HG03135 (cell line): ENCODE results near the gene KRTAP4-9.
"Not testable (repeated sequence)": the region's sequence is repeated elsewhere in the genome, so short reads cannot be mapped to it uniquely, and the experiment has no call there.

Source experiments
- ATAC-seq: cut with Tn5 transposase; IDR thresholded peaks from one replicate; pipeline ENCODE4 v1.9.1; 2021; ENCODE audit warnings: mild to moderate bottlenecking, moderate library complexity; ENCODE audit not compliant: unreplicated experiment

KRTAP4-9 gene

DNA sequence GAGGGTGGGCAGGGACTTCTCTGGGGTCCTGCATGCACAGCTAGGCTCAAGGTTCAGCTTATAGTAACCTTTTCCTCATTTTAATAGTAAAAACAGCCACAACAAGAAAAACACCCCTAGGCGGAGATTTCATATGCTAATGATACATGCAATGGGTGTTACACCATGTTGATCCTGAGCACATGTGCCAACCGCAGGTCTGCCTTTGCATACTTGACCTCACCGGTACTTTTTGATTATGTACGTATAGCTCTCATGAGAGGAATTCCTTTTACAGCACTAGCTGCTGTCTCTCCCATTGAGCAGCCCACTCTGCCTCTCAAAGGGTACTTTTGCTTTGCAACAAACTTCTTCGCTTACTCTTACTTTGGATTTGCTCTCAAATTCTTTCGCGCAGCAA lies 9.1 kb upstream of the KRTAP4-9 start:
- ATAC-seq: no peak

DNA sequence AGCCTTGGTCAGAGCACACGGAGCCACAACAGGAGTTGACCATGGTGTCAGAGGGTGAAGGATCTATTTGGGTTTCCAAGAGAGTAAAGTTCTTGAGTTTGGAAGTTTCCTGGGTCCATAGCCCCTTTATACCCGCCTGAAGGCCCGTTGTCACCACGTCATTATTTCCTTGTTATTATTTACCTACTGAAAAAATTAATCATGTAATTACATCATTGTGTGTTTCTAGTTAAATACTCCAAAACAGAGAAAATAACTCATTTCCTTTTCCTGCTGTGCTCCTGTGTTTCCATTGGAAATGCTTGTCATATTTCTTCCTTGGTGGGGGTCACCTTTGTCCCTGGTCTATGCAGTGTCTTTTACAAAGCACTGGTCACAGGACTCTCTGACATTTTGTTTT lies 7.1 kb upstream of the KRTAP4-9 start, which contains the start of gene KRTAP4-8:
Gene KRTAP4-8, minus strand, starts transcription at position 101 of the 400 bp plus-strand sequence. Its CDS starts 58 bp downstream, at position 43.
- ATAC-seq: no peak

DNA sequence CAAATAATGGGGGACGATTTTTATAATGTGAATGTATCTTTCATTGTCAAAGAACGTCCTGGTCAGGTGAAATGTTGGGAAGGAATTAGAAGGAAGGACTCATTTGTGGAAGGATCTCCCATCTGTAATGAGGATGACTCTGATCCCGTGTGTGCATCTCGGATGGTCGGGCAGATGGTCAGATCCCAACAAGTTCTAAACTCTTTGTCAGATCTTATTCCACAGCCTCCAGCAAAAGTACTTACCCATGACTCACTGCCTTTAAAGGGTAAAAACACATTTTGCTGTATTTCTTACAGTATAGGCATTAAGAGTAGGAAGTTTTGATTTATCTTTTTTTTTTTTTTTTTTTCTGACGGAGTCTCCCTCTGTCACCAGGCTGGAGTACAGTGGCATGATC lies 6.7 kb upstream of the KRTAP4-9 start:
- ATAC-seq: no peak

DNA sequence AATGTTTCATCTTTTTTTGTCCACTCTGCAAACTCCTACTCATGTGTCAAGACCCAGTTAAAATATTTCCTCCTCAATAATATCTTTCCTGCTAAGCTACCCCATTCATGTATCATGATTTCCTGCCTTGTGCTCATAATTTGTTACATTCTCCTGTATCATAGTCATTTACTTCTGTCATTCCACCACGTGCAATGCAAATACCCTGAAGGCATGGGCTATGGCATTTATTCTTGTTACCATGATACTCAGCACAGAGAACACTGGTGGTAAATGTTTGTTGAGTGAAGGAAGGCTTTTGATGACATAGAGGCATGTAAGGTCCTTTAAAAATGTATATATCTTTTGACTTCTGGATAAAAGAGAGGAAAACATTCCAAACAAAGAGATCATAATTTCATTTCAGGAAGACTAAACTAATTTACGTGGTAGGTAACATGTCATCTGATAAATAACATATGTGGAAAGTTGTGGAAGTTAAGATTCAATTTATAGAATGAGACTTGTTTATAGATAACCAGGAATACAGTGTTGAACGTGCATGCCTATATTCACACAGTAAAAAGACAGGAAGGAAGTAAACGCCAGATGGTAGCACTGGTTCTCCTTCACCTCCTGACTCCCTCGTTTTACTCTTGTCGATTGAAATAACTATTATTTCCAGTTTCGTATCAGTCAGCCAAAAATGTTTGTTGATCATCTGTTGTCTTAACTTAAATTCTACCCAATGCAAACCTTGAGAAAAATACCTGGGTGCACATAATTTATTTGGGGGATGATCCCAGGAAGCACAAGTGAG lies 5.3 kb upstream of the KRTAP4-9 start:
- not testable (repeated sequence) for ATAC-seq

DNA sequence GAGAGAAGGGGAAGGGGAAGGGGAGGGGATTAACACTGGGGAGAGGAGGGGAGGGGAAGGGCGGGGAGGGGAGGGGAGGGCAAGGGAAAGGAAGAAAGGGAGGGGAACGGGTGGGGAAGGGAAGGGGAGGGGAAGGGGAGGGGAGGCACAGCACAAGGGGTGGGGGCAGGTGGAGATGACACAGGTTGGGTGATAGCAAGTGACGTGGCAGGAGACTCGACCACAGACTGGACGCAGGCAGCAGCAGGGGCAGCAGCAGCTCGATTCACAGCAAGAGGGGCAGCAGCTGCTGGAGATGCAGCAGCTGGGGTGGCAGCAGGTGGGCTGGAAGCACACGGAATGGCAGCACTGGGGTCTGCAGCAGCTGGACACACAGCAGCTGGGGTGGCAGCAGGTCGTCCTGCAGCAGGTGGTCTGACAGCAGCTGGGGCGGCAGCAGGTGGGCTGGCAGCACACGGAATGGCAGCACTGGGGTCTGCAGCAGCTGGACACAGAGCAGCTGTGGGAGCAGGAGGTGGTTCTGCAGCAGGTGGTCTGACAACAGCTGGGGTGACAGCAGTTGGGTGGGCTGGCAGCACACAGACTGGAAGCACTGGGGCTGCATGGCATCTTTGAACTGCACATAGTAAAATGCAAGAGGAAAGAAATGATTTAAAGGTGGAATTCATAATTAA lies 3.5 kb upstream of the KRTAP4-9 start, which contains the start of gene KRTAP4-16:
Gene KRTAP4-16, minus strand, starts transcription at position 624 of the 674 bp plus-strand sequence. Its CDS starts 0 bp downstream, at position 624.
- ATAC-seq: no peak

DNA sequence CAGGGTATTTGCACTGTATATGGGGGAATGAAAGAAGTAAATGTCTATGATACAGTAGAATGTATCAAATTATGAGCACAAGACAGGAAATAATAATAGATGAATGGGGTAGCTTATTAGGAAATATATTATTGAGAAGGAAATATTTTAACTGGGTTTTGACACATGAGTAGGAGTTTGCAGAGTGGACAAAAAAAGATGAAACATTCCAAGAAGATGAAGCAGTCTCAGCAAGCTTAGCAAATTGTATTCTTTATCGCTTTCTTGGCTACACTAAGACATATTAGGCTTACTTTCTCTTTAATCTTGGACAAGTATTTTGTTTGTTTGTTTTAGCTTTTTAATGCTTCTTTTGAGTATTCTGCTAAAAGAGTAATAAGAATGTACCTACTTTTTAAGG lies 1.3 kb upstream of the KRTAP4-9 start:
- ATAC-seq: no peak

DNA sequence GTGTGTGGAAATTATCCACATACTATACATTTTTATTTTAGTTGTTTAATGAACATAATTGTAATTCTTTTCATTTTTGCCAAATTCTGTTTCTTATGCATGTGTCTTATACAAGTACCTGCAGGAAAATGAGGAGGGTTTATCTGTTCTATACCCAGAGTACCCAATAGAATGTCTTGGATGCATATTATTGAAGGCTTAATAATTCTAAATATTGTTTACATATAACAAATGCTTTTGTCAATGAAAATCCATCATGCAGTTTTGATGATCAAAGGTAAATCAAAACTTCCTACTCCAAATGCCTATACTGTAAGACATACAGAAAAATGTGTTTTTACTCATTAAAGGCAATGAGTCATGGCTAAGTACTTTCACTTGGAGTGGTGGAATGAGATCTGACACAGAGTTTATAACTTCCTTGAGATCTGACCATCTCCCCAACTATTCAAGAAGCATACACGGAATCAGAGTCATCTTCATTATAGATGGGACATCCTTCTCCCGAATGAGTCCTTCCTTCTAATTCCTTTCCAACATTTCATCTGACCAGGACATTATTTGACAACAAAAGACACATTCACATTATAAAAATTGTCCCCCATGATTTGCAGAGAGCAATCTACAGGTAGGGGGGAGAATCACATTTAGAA lies 677 bp upstream of the KRTAP4-9 start:
- ATAC-seq: not testable (repeated sequence)

DNA sequence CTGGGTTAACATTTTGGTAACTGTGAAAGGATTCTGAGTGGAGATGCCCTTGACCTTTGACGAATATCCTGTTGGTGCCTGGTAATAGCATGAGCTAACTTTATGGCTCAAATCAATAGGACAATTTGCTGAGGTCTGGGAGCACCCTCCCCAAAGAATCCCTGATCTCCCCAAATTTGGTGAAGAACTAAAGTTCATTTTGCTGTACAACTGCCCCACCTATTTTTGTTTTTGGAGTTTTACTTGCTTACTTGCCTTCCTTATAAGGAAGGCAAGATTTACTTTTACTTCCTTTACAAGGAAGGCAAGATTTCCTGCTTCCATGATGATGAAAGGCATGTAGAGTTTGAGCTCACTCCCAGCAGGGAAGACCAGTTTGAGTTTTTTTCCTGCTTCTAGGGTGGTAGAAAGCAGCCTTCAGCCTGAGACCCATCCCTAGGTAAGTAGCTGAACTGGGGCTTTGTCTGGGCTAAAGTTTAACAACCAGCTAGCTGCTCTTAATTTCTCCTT lies 2.8 kb downstream of the KRTAP4-9 start:
- no peak for ATAC-seq

DNA sequence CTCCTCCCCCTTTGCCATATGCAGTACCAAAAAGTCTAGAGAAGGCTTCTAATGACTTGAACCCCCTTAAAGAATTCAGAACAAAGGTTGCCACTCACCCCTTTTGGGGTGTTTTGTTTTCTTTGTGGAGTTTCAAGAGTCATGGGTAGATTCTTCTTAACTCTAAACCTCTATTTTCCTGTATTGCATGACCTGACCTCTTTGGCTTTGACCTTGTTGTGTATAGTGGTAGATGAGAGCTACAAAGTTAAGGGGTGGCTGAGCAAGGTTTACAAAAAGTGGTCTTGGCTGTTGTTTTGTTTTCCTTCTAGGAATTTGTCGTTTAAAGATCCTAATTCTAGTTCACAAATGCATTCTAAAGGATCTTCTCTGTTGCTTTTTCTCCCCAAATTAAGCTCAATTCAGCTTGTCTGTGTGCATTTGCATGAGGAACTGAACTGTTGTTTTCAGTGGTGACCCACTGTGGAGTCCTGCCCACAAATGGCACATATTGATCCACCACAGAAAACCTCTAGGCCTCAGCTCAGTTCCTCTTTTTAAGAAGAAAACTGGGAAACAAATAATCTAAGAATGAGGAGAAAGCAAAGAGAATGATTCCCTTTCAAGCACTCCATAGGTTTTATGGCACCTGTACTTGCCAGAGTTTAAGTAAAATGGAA lies 3.7 kb downstream of the KRTAP4-9 start:
- ATAC-seq: not testable (repeated sequence)

DNA sequence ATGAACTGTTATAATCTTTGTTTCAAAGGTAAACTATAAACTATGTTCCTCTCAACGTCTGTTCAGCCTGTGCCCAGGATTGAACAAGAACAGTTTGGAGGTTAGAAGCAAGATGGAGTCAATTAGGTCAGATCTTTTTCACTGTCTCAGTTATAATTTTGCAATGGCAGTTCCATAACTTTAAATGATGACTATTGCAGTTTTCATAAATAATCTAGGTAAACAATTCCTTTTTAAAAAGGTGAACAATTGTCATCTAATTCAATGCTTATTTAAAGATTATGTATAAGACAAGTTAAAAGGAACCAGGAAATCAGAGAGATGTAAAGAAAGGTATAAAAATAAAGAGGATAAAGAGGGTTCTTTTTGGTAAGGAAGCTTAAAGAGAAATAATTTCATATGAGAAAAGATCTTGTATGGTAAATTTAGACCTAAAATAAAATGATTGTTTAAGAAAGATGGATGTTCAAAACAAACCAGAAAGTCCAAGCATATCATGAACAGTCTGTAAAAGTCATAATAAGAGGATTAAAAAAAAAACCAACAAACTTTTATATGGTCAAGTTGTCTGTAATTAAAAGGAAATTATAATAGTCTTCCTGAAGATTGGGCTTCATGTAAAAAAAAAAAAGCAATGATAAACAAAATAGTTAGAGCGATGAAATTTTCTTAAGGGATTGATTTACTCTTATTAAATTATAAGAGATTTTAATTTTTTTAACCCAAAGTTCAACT lies 6.1 kb downstream of the KRTAP4-9 start:
- ATAC-seq: no peak

DNA sequence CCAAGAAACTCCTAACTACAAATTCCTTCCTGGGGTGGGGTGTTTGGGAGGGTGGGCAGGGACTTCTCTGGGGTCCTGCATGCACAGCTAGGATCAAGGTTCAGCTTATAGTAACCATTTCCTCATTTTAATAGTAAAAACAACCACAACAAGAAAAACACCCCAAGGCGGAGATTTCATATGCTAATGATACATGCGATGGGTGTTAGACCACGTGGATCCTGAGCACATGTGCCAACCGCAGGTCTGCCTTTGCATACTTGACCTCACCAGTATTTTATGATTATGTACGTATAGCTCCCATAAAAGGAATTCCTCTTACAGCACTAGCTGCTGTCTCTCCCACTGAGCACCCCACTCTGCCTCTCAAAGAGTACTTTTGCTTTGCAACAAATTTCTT lies 11.1 kb downstream of the KRTAP4-9 start:
- no peak for ATAC-seq

DNA sequence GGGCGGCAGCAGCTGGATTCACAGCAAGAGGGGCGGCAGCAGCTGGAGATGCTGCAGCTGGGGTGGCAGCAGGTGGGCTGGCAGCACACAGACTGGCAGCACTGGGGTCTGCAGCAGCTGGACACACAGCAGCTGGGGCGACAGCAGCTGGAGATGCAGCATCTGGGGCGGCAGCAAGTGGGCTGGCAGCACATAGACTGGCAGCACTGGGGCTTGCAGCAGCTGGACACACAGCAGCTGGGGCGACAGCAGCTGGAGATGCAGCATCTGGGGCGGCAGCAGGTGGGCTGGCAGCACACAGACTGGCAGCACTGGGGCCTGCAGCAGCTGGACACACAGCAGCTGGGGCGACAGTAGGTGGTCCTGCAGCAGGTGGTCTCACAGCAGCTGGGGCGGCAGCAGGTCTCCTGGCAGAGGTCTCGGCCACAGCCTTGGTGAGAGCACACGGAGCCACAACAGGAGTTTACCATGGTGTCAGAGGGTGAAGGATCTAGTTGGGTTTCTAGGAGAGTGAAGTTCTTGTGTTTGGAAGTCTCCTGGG lies 12.7 kb downstream of the KRTAP4-9 start, which contains the start of gene KRTAP4-11:
Gene KRTAP4-11, minus strand, starts transcription at position 528 of the 541 bp plus-strand sequence. Its CDS starts 58 bp downstream, at position 470.
- ATAC-seq: not testable (repeated sequence)

DNA sequence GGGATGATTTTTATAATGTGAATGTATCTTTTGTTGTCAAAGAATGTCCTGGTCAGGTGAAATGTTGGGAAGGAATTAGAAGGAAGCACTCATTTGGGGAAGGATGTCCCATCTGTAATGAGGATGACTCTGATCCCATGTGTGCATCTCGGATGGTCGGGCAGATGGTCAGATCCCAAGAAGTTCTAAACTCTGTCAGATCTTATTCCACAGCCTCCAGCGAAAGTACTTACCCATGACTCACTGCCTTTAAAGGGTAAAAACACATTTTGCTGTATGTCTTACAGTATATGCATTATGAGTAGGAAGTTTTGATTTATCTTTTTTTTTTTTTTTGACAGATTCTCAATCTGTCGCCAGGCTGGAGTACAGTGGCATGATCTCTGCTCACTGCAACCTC lies 13.5 kb downstream of the KRTAP4-9 start:
- ATAC-seq: no peak

DNA sequence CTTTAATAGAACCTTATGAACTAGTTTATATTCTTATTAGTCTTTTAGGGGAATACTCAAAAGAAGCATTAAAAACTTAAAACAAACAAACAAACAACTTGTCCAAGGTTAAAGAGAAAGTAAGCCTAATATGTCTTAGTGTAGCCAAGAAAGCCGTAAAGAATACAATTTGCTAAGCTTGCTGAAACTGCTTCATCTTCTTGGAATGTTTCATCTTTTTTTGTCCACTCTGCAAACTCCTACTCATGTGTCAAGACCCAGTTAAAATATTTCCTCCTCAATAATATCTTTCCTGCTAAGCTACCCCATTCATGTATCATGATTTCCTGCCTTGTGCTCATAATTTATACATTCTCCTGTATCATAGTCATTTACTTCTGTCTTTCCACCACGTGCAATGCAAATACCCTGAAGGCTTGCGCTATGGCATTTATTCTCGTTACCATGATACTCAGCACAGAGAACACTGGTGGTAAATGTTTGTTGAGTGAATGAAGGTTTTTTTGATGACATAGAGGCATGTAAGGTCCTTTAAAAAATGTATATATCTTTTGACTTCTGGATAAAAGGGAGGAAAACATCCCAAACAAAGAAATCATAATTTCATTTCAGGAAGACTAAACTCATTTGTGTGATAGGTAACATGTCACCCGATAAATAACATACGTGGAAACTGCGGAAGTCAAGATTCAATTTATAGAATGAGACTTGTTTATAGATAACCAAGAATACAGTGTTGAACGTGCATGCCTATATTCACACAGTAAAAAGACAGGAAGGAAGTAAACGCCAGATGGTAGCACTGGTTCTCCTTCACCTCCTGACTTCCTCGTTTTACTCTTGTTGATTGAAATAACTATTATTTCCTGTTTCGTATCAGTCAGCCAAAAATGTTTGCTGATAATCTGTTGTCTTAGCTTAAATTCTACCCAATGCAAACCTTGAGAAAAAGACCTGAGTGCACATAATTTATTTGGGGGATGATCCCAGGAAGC lies 14.8 kb downstream of the KRTAP4-9 start:
- ATAC-seq: not testable (repeated sequence)

DNA sequence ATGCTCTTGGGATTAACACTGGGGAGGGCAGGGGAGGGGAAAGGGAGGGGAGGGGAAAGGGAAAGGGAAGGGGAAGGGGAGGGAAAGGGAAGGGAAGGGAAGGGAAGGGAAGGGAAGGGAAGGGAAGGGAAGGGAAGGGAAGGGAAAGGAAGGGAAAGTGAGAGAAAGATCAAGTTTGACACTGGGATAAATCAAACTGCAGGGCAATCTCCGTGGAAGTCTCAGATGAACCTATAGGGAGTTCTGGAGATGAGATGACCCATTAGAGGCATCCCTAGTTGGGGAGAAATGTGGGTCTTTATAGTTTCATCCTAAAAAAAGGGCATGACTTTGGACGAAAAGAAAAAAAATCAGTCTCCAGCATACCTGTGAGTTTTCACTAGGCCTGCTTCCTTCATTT lies 16.6 kb downstream of the KRTAP4-9 start:
- no peak for ATAC-seq

DNA sequence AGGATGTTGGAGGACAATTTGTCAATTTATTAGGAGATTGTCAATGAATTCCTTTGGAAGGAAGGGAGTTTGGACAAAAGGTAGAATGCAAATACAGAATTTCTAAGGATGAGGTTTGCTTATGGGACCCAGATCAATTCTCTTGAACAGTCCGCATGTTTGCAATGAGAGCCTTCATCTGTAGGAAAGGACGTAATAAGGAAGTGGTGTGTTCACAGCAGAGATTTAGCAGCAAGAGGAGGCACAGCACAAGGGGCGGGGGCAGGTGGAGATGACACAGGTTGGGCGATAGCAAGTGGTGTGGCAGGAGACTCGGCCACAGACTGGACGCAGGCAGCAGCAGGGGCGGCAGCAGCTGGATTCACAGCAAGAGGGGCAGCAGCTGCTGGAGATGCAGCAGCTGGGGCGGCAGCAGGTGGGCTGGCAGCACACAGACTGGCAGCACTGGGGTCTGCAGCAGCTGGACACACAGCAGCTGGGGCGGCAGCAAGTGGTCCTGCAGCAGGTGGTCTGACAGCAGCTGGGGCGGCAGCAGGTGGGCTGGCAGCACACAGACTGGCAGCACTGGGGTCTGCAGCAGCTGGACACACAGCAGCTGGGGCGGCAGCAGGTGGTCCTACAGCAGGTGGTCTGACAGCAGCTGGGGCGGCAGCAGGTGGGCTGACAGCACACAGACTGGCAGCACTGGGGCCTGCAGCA lies 18.3 kb downstream of the KRTAP4-9 start:
- not testable (repeated sequence) for ATAC-seq

DNA sequence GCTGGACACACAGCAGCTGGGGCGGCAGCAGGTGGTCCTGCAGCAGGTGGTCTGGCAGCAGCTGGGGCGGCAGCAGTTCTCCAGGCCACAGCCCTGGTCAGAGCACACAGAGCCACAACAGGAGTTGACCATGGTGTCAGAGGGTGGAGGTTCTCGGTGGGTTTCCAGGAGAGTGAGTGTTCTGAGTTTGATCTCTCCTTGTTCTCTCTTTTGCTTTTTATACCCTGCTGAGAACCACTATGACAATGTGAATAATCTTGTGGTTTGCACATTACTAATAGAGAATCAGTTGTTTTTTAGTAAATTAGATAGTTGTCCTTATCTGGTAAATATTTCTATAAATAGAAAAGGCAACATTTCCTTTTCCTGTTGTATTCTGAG lies 18.8 kb downstream of the KRTAP4-9 start, which contains the start of gene KRTAP4-12:
Gene KRTAP4-12, minus strand, starts transcription at position 192 of the 381 bp plus-strand sequence. Its CDS starts 60 bp downstream, at position 132.
- ATAC-seq: not testable (repeated sequence)

DNA sequence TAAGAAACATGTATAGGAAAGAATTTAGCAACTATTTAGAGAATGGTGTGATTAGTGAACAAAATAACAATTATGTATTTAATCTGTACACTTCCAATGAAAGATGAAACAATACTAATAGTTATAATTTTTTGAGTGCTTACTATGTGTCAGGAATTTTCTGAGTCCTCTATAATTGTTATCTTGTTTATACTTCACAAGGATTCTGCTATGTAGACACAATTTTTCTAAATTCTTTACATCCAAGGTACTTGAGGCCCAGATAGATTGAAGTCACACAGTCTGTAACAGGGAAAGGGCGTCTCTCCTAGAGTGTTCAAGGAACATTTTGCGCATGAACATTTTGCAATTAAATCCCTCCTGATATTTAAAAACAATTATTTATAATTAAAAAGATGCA lies 19.9 kb downstream of the KRTAP4-9 start:
- ATAC-seq: no peak
